HG03457 (cell line): Measurements from ENCODE around the gene CARD11.
A peak's percentile ranks its signal among the peaks of the same experiment; 100 is the strongest.
"Not testable (repeated sequence)": the region's sequence is repeated elsewhere in the genome, so short reads cannot be mapped to it uniquely, and the experiment has no call there.

Experiments
- ATAC-seq: cut with Tn5 transposase; IDR thresholded peaks from one replicate; pipeline ENCODE4 v1.9.1; 2021; ENCODE audit warnings: moderate number of reproducible peaks; ENCODE audit not compliant: unreplicated experiment

The CARD11 gene

DNA sequence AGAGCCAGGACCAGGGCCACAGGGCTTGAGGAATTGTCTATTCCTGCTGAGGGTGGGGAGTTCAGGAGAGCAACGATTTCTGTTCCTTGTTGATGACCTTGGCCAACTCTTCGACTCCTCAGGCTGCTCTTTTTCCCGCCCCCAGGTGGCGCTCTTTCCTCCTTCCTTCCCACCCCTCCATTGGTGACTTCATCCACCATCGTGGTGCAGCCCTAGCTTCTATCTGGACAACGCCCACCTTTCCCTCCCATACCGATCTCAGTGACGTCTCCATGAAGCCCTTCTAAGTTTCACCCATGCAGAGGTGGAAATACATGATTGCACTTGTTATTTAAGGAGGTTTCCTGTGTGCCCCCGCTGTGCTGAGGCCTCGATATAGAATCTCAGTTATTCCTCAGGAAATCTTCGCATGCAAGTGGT is 22.1 kb upstream of the CARD11 start:
- no peak for ATAC-seq

DNA sequence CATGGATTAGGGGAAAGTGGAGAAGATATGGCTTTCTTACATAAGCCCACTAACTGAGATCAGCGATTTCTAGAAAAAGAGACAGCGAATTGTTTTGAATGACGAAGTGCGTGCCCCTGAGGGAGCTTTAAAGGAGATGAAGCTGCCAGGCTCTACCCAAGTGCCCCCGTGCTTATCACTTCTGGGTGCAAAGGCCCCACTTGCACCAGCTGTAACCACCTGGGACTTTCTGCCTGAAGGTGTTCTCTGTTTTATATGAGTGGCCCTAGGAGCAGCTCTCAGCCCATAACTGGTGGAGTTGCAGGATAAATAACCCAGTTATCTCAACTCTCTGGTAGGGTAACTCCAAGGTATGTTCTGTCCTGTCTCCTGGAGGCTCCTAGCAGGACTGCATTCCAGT is 20.4 kb upstream of the CARD11 start:
- no peak for ATAC-seq

DNA sequence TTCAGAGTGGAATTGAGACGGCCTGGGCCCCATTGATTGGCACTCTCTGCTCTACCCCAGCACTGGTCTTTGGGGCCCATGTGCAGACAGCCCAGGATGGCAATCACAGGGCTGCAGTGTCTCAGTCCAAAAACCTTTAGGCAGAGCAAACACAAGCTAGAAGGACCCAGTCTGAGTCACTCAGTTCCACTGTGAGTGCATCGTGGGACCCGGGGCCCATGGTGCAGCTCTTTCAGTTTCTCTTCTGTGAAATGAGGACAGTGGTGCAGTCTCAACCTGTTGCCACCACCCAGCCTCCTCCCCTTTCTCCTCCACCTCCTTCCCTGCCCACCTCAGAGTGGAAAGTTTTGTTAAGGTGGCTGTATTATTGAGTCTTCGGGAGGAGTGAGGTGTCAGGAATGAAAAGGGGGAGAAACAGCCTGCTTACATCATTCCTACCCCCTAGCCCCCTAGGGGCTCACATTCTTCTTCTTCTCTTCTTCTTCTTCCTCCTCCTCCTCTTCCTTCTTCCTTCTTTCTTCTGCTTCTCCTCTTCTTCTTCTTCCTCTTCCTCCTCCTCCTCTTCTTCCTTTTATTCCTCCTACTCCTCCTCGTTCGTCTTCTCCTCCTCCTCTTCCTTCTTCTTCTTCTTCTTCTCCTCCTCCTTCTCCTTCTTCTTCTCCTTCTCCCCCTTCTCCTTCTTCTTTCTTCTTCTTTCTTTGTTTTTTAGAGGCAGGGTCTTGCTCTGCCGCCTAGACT is 19.5 kb upstream of the CARD11 start:
- peak; percentile 88 for ATAC-seq

DNA sequence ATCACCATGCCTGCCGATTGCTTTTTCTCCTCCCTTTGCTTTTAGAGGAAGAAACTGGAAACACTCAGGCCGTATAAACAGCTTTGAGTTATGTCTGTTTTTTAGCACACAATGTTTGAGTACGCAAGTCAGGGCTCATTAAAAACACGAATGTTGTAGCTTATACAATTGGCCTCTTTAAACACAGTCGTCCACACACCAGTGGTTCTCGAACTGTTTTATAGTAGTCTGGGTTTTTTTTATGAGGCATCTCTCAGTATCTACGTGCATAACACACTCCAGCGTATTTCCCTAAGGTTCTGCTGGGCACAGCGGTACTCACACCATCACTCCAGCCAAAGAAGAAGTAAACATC is 13.4 kb upstream of the CARD11 start:
- no peak for ATAC-seq

DNA sequence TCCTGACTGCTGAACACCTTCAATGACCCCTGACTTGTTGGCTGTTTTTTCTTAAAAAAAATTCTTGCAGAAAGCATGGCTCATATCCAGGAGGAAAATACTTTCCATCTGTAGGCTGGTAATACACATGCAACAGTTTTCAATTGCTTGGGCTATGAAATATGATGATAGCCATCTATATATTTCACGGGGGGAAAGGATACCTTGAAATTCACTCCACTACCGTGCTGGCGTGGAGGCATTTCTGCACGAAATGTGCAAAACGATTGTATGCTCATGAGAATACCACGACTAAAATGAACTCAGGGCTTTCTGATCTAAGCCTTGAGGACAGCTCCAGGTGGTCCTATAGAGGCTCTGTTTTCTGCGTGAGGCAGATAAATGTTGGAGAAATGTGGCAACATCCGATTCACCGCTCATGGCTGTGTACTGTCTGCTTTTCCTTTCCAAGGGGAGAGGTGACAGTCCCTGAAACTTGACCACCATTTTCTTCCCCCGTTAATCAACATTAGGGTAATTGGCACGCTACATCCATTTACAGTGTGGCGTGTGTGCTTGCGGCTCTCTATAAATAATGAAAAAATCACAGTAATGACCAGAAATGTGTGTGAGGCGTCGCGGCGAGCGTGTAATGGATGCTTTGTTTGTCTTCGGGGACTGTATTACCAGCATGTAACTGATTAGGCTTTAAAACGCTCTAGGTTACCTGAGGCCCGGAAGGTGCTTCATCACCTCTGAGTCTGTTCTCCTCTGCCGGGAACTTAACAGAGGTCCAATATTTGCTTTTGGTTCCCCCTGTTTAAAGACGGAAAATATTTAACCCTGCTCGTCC is 12.8 kb upstream of the CARD11 start:
- ATAC-seq: no peak

DNA sequence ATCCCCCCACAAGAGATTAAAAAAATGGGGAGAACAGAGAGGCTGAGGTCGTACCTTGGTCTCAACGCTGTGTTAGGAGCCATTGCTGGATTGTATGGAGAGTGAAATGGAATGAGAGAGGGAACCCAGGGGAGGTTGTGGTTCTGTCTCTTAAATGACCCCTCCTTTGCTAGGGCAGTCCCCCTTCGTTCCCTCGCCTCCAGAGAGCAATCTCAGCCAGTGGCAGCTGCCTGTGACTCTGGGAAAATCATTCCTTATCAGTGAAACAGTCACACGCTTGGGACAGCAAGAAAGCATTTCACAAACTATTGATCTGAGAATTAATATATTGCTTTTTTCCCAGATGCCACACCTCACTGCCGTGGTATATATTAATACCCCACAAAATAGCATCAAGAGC is 12.0 kb upstream of the CARD11 start:
- no peak for ATAC-seq

DNA sequence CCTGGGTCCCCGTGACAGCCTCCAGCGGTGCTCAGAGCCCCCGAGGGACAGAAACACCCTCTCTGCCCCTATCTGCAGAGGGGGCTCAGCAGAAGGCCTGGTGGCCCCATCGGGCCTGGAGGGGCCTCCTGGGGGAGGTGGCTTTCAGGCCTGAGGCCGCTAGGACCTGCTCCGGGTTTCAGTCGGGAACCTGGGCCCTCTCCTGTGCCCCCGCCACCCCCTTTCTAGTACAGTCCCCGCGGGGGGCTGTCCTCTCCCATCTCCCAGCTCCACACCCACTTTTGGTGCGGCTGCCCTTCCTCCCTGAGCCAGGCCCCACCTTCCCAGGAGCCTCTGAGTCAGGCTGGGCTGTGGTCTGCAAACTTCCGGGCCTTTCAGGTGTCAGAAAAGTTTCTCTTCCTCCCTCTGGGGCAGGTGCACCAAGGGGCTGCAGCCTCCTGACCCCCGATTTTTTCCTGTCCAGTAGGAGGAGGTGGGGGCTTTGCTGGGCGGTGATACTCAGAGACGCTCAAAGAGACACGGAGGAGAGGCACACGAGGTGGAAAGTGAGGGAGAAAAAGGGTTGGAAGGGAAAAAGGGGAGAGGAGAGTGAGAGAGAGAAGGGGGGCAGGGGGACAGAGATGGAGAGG is 692 bp downstream of the CARD11 start:
- peak; percentile 68 for ATAC-seq

DNA sequence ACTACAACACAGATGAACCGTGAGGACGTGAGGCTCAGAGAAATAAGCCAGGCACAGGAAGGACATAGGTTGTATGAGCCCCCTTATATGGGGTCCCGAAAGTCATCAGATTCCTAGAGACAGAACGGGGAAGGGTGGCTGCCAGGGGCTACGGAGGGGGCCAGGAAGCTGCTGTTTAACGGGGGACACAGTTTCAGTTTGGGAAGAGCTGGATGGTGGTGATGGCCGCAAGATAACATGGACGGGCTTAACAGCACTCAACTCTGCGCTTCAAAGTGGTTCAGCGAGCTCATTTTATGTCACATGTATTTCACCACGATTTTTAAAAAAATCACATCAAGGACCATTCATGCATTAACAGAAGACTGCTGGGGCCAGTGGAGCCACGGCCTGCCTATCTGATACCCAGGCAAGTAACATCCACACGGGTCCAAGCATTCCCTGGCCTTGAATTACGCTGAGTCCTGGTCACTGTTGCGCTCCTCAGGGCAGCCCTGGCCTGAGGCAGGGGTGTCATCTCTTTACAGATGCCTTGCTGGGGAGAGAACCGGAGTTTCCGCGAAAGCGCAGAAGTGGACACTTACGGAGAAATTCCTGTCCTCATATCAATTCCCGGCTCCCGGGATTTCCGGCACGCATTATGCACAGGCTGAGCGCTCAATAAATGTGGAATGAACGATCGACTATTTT is 1.5 kb downstream of the CARD11 start:
- no peak for ATAC-seq

DNA sequence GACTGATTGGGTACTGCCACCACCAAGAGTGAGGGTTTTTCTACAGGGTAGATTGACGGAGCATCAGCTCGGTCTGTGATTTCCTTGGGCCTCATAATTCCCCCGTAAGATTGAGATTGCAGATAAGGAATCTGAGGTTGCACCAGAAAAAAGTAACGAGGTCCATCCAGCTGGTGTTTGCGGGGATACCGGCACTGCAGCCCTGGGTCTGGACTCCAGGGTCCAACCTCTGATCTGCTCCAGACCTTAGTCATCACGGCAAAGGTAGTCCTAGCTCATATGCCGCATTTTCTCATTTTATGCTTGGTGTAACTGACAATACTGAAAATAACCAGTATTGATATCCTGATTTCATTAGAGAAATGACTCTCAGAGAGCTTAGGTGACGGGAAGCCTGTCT is 3.9 kb downstream of the CARD11 start:
- ATAC-seq: no peak

DNA sequence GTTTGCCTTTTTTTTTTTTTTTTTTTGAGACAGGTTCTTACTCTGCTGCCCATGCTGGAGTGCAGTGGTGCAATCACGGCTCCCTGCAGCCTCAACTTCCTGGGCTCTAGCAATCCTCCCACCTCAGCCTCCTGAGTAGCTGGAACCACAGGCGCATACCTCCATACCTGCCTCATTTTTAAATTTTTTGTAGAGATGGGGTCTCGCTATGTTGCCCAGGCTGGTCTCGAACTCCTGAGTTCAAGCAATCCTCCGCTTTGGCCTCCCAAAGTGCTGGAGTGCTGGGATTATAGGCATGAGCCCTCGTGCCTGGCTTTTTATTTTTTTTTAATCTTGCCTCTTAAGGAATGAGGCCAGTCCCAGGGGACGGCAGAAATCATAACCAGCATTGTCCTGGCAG is 5.7 kb downstream of the CARD11 start:
- not testable (repeated sequence) for ATAC-seq

DNA sequence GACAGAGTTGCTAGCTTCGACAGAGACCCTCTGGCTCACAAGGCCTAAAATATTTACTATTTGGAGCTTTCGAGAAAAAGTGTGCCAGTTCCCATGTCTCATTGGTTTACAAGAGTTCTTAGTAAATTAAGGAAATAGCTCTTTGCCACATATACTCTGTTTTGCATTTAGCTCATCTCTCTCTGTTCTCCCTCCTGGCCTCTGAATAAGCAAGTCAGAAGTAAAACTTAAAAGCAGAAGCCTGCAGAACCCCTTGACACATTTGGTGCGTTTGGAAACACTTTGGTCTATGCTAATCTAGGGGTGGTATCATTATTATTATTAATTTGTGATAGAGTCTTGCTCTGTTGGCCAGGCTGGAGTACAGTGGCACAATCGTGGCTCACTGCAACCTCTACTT is 6.4 kb downstream of the CARD11 start:
- no peak for ATAC-seq

DNA sequence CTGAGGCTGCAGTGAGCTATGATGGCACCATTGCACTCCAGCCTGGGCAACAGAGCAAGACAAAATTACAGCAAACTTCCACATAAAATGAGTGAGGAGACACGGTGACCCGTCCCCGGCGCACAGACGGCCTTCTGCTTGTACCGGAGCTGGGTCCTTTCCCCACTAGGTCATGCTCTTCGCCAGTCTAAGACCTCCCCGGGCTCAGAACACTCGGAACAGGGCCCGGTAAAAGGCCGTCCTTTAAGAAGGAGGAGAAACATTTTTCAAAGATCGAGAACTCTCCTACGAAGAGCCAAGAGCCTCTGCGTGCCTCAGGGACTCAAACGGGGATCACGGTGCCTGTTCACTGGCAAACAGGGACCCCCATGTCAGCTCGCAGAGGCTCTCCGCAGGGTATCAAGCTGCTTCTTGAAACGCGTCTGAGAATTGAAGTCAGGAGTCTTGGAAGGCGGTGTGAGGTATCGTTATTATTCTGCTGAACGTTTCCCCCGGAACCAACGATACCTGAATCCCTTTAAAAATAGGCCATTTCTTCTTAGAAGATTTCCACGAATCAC is 9.0 kb downstream of the CARD11 start:
- ATAC-seq: no peak

DNA sequence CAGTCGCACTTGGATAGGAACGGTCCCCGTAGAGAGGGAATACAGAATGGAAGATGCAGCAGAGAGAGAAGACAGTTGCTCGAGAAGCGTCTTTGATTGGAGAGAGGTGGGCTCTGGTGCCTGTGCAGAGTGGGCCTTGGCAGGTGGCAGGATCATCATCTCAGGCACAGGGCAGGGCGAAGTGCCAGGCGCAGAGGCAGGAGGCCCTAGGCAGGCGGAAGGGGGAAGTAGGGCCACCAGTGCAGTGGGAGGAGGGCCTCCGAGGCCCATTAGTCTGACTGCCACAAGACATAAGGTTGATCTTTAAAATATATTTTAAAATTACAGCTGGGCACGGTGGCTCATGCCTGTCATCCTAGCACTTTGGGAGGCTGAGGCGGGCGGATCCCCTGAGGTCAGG is 10.1 kb downstream of the CARD11 start:
- ATAC-seq: no peak

DNA sequence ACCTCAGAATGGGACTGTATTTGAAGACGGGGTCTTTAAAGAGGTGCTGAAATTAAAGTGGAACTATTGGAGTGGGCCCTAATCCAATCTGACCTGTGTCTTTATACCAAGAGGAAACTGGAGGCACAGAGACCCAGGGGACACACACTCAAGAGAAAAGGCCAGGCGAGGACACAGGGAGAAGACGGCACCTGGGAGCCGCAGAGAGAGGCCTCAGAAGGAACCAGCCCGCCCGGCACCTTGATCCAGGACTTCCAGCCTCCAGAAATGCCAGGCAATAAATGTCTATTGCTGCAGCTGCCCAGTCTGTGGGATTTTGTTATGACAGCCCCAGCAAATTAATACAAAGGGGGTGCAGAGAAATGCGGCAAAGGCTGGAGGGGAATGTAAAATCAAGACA is 10.5 kb downstream of the CARD11 start:
- ATAC-seq: no peak

DNA sequence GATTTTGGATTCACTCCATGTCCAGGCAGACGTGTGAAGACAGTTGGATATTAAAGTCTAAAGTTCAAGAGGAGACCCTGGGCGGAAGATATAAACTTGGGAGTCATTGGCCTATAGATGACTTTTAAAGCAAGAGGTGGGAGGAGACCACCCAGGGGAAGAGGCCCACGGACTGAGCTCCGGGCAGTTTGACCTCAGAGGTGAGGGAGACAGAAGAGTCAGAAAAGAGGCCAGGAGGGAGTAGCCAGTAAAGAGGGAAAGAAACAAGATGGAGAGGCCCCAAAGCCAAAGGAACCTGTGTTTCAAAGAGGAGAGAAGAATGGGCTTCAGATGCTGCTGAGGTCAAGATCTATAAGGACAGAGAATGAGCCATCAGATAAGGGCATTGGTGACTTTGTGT is 11.4 kb downstream of the CARD11 start:
- ATAC-seq: no peak

DNA sequence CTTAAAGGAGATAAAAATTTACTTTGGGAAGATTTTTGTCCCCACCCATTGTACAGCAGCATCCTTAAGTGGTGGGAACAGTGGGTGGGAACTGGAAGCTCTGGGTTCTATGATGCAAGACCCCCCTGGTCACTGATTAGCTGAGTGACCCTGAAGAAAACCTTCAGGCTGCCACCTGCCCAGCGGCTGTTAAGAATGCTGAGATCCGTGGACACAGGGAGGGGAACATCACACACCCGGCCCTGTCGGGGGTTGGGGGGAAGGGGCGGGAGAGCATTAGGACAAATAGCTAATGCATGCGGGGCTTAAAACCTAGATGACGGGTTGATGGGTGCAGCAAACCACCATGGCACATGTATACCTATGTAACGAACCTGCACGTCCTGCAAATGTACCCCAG is 14.5 kb downstream of the CARD11 start:
- no peak for ATAC-seq

DNA sequence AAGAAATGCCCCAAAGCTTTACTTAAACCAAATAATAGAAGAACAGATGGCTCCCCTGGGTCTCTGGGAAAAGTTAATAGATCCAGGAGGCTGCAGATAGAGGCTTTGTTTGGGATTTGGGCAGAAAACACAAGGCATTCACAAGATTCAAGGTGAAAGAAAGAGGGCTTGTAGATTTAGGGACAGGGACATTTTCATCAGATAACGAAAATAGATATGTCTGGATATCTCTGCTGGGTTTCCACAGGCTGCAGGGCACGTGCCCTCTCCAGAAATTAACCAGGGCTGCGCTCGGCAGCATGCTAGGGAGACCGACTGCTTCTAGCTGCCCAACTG is 14.9 kb downstream of the CARD11 start:
- no peak for ATAC-seq

DNA sequence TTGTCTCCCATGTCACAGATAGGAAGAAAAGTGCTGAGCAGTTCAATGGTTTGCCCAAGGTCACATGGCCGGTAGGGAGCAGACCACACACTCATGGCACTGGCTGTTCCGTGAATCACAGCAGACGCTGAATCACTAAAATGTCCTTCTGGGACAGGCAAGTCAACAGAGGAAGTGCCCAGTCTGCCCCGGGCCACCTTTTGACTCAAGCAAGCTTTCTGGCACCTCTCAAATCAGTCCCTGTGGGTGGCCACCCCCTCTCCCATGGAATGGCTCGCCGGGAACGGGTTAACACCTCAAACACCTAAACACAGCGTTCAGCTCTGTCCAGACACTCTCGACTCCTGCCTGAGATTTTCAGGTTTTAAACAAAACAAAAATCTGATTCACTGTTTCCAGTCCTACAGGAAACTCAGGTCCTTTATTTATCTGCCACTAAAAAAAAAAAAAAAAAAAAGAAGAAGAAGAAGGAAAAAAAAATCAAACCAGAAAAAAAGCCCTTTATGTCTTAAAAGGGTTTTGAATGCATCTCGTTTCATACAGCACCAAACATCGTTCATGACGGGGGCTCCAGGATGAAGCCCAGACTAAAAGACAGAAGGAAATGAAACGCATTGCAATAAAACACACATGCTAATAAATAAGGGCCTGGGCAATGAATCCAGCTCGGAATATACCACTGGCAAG is 15.5 kb downstream of the CARD11 start:
- ATAC-seq: no peak

DNA sequence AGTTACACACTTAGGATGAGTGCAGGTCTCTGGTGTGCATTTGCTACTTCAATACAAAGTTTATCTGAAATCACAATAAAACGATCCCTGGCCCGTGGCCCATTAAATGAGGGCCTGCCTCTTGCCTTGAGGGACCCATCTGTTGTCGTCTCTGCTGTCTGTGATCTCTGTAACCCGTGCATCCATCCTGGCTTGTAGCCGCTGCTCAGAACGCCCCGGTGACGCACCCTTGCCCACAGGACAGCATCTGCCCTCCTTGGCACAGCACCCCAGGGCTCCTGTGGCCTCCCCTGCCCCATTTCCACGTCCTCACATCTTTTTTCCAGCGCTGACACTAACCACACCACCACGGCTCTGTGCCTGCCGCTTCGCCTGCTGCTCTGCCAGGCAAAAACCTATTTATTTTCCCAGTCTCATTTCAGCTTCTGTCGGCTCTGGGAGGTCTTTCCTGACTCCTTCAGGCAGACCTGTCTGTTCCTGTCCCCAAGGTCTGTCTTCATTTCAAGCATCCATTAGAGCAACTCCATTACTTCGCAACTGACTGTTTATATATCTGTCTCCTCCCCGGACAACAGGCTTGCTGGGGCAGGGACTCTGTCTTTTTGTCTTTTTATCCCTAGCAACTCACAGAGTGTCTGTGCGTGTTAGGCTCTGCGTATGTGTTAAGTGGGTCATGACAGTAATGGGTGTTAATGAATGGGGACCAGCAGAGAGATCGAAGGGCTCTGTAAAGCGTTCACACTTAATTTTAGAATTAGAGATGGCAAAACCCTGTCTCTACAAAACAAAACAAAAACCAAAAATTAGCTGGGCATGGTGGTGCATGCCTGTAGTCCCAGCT is 16.4 kb downstream of the CARD11 start:
- ATAC-seq: no peak

DNA sequence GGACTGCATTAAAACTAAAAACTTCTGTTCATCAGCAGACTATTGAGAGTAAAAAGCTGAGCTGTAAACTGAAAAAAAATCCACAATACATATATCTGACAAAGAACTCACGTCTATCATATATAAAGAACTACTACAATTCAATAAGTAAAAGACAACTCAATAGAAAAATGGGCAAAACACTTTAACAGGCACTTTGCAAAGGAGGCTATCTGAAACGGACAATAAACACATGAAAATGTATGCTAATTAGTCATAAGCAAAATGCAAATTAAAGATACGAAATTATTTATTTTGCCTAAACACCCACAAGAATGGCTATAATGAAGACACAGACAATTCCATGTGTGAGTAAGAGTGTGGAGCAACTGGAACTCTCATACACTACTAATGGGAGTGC is 18.1 kb downstream of the CARD11 start:
- ATAC-seq: no peak
